ENCODE measurements around the gene PAPPA.

Gene PAPPA

GRCh38 chr9:116319480-116319879, 165.9 kb downstream of the PAPPA start:
- Histone ChIP-seq H3K27me3 (no peaks in the 10 kb centered on the region), H3K36me3 (no peaks in the 10 kb centered on the region), H3K4me1 (no peaks in the 10 kb centered on the region), H3K4me3 (no peak overlapping the region), H3K27ac (no peak overlapping the region), H3K9me3 (no peaks in the 10 kb centered on the region)
- DNase-seq = no peak
- intact Hi-C loops (cut with DNase I; ENCODE audit: low total_unique reads) = no loop called here
- TF ChIP-seq CTCF (IDR thresholded peaks at IDR 0.05) = no peak

- DNase-seq = no peak
- intact Hi-C loops (cut with DNase I; ENCODE audit: low total_unique reads) = no loop called here
- no peaks in the 10 kb centered on the region for H3K27me3 ChIP-seq
- TF ChIP-seq CTCF (IDR thresholded peaks at IDR 0.05) = no peak
- no peak overlapping the region for H3K4me3 ChIP-seq
- no peaks in the 10 kb centered on the region for H3K36me3 ChIP-seq
- no peaks in the 10 kb centered on the region for H3K9me3 ChIP-seq
- no peak overlapping the region for H3K27ac ChIP-seq
- no peaks in the 10 kb centered on the region for H3K4me1 ChIP-seq
Observed at GRCh38 chr9:116320290-116320689, 166.7 kb downstream of the PAPPA start.

- peak in 1 of 2 donors; percentile 24 for DNase-seq
- Histone ChIP-seq H3K27ac (no peak overlapping the region), H3K9me3 (no peaks in the 10 kb centered on the region), H3K4me1 (no peaks in the 10 kb centered on the region), H3K4me3 (no peak overlapping the region), H3K36me3 (no peaks in the 10 kb centered on the region), H3K27me3 (no peaks in the 10 kb centered on the region)
- intact Hi-C loops (cut with DNase I; ENCODE audit: low total_unique reads) = no loop called here
- TF ChIP-seq CTCF (IDR thresholded peaks at IDR 0.05) = no peak
Observed at GRCh38 chr9:116322521-116322920, 168.9 kb downstream of the PAPPA start.

GRCh38 chr9:116323012-116323411, 169.4 kb downstream of the PAPPA start:
- Histone ChIP-seq H3K4me3 (no peak overlapping the region), H3K4me1 (peaks cover 0 to 5% (median 0%) of the 10 kb centered on the region in 4 donors), H3K36me3 (no peaks in the 10 kb centered on the region), H3K27me3 (no peaks in the 10 kb centered on the region), H3K9me3 (no peaks in the 10 kb centered on the region), H3K27ac (no peak overlapping the region)
- intact Hi-C loops (cut with DNase I; ENCODE audit: low total_unique reads) = no loop called here
- DNase-seq = no peak
- TF ChIP-seq CTCF (IDR thresholded peaks at IDR 0.05) = no peak

GRCh38 chr9:116323571-116323970, 170.0 kb downstream of the PAPPA start:
- no peaks in the 10 kb centered on the region for H3K27me3 ChIP-seq
- no peak for DNase-seq
- no peaks in the 10 kb centered on the region for H3K36me3 ChIP-seq
- TF ChIP-seq CTCF (IDR thresholded peaks at IDR 0.05) = no peak
- no peaks in the 10 kb centered on the region for H3K9me3 ChIP-seq
- H3K4me1 ChIP-seq = peaks cover 0 to 10% (median 0%) of the 10 kb centered on the region in 4 donors
- no peak overlapping the region for H3K27ac ChIP-seq
- H3K4me3 ChIP-seq = no peak overlapping the region
- intact Hi-C loops (cut with DNase I; ENCODE audit: low total_unique reads) = no loop called here

- no peak for DNase-seq
- Histone ChIP-seq H3K36me3 (no peaks in the 10 kb centered on the region), H3K4me1 (peaks cover 0 to 12% (median 0%) of the 10 kb centered on the region in 4 donors), H3K27ac (no peak overlapping the region), H3K4me3 (no peak overlapping the region), H3K27me3 (no peaks in the 10 kb centered on the region), H3K9me3 (no peaks in the 10 kb centered on the region)
- intact Hi-C loops (cut with DNase I; ENCODE audit: low total_unique reads) = no loop called here
- no peak for TF ChIP-seq CTCF (IDR thresholded peaks at IDR 0.05)
Observed at GRCh38 chr9:116325924-116326323, 172.3 kb downstream of the PAPPA start.
